ENCODE results near the gene SORCS3. TPM values are rescaled to one million over a fixed set of nuclear protein-coding genes. Genes with fewer than 3 reads are reported as not detected.

Gene SORCS3
- total RNA-seq, 1 experiment from 2014 or later, result 0.18 TPM

DNA sequence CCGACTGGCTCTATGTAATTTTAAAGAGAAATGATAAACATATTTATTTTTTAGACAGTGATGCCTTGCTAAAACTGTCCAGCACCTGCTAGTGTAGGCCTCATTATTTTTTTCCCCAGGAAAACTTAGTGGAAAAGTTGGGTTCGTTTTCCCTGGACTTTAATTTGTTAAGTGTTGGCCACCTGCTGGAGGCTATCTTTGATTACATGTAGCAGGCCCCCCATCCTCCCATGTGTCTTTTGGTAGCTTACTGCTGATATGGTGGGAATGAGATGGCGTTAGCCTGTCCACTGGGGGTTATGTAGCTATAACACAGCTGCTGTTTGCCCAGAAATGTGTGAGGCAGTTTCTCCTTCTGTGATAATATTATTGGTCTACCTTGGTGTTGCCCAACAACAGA is 265.0 kb downstream of the SORCS3 start:
- no TSS peak for BruUV-seq (replicated peaks)
- CTCF ChIA-PET, result no interaction called here
- H3K4me1 ChIP-seq, result no peaks in the 10 kb centered on the region
- intact Hi-C loops (cut with micrococcal nuclease; ENCODE audit: unreplicated experiment), result no loop called here
- H3K9me3 ChIP-seq, result no peaks in the 10 kb centered on the region
- H3K4me3 ChIP-seq (ENCODE audit: low read depth, low read length), result no peak overlapping the region
- Mint-ChIP-seq H3K27ac (ENCODE audit: unreplicated experiment) (no peak overlapping the region), H3K4me1 (ENCODE audit: low read depth, unreplicated experiment) (no peaks in the 10 kb centered on the region), H3K4me3 (ENCODE audit: unreplicated experiment) (no peak overlapping the region), H3K9me3 (ENCODE audit: unreplicated experiment) (no peaks in the 10 kb centered on the region), H3K36me3 (ENCODE audit: insufficient read depth, unreplicated experiment) (no peaks in the 10 kb centered on the region), H3K27me3 (ENCODE audit: insufficient read depth, unreplicated experiment) (peaks cover 17% of the 10 kb centered on the region)
- no peaks in the 10 kb centered on the region for H3K27me3 ChIP-seq (replicated peaks; ENCODE audit: control insufficient read depth, insufficient read depth, low read length)
- no peaks in the 10 kb centered on the region for H3K36me3 ChIP-seq (ENCODE audit: control insufficient read depth, insufficient read depth, low read length)
- POLR2A ChIA-PET, result no interaction called here
- TF ChIP-seq, protein P1, sequence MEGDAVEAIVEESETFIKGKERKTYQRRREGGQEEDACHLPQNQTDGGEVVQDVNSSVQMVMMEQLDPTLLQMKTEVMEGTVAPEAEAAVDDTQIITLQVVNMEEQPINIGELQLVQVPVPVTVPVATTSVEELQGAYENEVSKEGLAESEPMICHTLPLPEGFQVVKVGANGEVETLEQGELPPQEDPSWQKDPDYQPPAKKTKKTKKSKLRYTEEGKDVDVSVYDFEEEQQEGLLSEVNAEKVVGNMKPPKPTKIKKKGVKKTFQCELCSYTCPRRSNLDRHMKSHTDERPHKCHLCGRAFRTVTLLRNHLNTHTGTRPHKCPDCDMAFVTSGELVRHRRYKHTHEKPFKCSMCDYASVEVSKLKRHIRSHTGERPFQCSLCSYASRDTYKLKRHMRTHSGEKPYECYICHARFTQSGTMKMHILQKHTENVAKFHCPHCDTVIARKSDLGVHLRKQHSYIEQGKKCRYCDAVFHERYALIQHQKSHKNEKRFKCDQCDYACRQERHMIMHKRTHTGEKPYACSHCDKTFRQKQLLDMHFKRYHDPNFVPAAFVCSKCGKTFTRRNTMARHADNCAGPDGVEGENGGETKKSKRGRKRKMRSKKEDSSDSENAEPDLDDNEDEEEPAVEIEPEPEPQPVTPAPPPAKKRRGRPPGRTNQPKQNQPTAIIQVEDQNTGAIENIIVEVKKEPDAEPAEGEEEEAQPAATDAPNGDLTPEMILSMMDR (IDR thresholded peaks at IDR 0.05; ENCODE audit: insufficient read depth in 1 of 2, low read depth in 1 of 2, low read length in 1 of 2, severe bottlenecking in 1 of 2, unreplicated experiment in 1 of 2), result no peak
- DNase-seq, result no peak

- H3K9me3 ChIP-seq, result no peaks in the 10 kb centered on the region
- Mint-ChIP-seq H3K36me3 (ENCODE audit: insufficient read depth, unreplicated experiment) (no peaks in the 10 kb centered on the region), H3K4me1 (ENCODE audit: low read depth, unreplicated experiment) (no peaks in the 10 kb centered on the region), H3K4me3 (ENCODE audit: unreplicated experiment) (no peak overlapping the region), H3K27me3 (ENCODE audit: insufficient read depth, unreplicated experiment) (peaks cover 18% of the 10 kb centered on the region), H3K9me3 (ENCODE audit: unreplicated experiment) (no peaks in the 10 kb centered on the region), H3K27ac (ENCODE audit: unreplicated experiment) (no peak overlapping the region)
- H3K4me1 ChIP-seq, result no peaks in the 10 kb centered on the region
- POLR2A ChIA-PET, result no interaction called here
- H3K36me3 ChIP-seq (ENCODE audit: control insufficient read depth, insufficient read depth, low read length), result no peaks in the 10 kb centered on the region
- BruUV-seq (replicated peaks), result no TSS peak
- intact Hi-C loops (cut with micrococcal nuclease; ENCODE audit: unreplicated experiment), result no loop called here
- no peak overlapping the region for H3K4me3 ChIP-seq (ENCODE audit: low read depth, low read length)
- CTCF ChIA-PET, result no interaction called here
- H3K27me3 ChIP-seq (replicated peaks; ENCODE audit: control insufficient read depth, insufficient read depth, low read length), result no peaks in the 10 kb centered on the region
- DNase-seq, result no peak
- TF ChIP-seq, protein P1 (IDR thresholded peaks at IDR 0.05; ENCODE audit: insufficient read depth in 1 of 2, low read depth in 1 of 2, low read length in 1 of 2, severe bottlenecking in 1 of 2, unreplicated experiment in 1 of 2), result no peak
Measured at GRCh38 chr10:104907521-104907920, 266.4 kb downstream of the SORCS3 start.

- Mint-ChIP-seq H3K27ac (ENCODE audit: unreplicated experiment) (no peak overlapping the region), H3K27me3 (ENCODE audit: insufficient read depth, unreplicated experiment) (peaks cover 26% of the 10 kb centered on the region), H3K9me3 (ENCODE audit: unreplicated experiment) (no peaks in the 10 kb centered on the region), H3K36me3 (ENCODE audit: insufficient read depth, unreplicated experiment) (no peaks in the 10 kb centered on the region), H3K4me1 (ENCODE audit: low read depth, unreplicated experiment) (no peaks in the 10 kb centered on the region), H3K4me3 (ENCODE audit: unreplicated experiment) (no peak overlapping the region)
- Histone ChIP-seq H3K36me3 (ENCODE audit: control insufficient read depth, insufficient read depth, low read length) (no peaks in the 10 kb centered on the region), H3K9me3 (no peaks in the 10 kb centered on the region), H3K27me3 (replicated peaks; ENCODE audit: control insufficient read depth, insufficient read depth, low read length) (no peaks in the 10 kb centered on the region), H3K4me3 (ENCODE audit: low read depth, low read length) (no peak overlapping the region), H3K4me1 (no peaks in the 10 kb centered on the region)
- CTCF ChIA-PET, result no interaction called here
- BruUV-seq (replicated peaks), result no TSS peak
- POLR2A ChIA-PET, result no interaction called here
- intact Hi-C loops (cut with micrococcal nuclease; ENCODE audit: unreplicated experiment), result no loop called here
- TF ChIP-seq, protein P1 (IDR thresholded peaks at IDR 0.05; ENCODE audit: insufficient read depth in 1 of 2, low read depth in 1 of 2, low read length in 1 of 2, severe bottlenecking in 1 of 2, unreplicated experiment in 1 of 2), result no peak
- DNase-seq, result no peak
Measured at GRCh38 chr10:104908581-104908980, 267.5 kb downstream of the SORCS3 start.

Measured in Caco-2 (cell line).